HepG2 (cell line): ENCODE data around the gene ESRRG. TPM values are rescaled to one million over a fixed set of nuclear protein-coding genes. Genes with fewer than 3 reads are reported as not detected.

Experiments
- ATAC-seq: fragments of 200-7000 bp; cut with Tn5 transposase; 3 replicates; pipeline ENCODE4 v1.9.1; 2020; ENCODE audit warnings: mild to moderate bottlenecking, moderate library complexity
- BruUV-seq: library from RNA; stranded (reverse); fragments of 400-500 nt; replicated peaks from 2 replicates; lab custom pipeline; 2021; lab: Mats Ljungman, UMichigan
- CTCF ChIA-PET: fragments of 300-600 bp; formaldehyde crosslinking; extraction: SDS; loops from one replicate; lab custom pipeline; 2021; ENCODE audit warnings: low total read pairs, inconsistent platforms, low intra/inter-chr PET ratio; lab: Yijun Ruan, JAX
- POLR2A ChIA-PET: fragments of 350-600 bp; sonication (Branson Sonifier 250); formaldehyde crosslinking; loops from one replicate; lab custom pipeline; 2020; ENCODE audit warnings: antibody characterized with exemption, inconsistent platforms; lab: Yijun Ruan, JAX
- DNase-seq: peaks from one replicate; pipeline ENCODE4 v3.0.0-alpha.2; 2015; ENCODE audit warnings: low spot score
- FAIRE-seq: peaks from 3 replicates; lab custom pipeline; 2011; peaks lifted over from hg19 to GRCh38; lab: Jason Lieb, UNC
- H2AFZ ChIP-seq: one replicate; pipeline ENCODE4 v1.6.1; 2011; ENCODE audit warnings: low read length, inconsistent platforms
- H3K27ac ChIP-seq: fragments of 300-600 bp; 3 replicates; pipeline ENCODE4 v1.8.0; 2011; ENCODE audit warnings: mixed run types, mild to moderate bottlenecking, mixed read lengths, low read length, inconsistent platforms; ENCODE audit not compliant: insufficient read depth; ENCODE audit errors: extremely low read length
- H3K27me3 ChIP-seq, 2 experiments: fragments of 200-600 bp in 1 of 2; 2 replicates in 1 of 2; 3 replicates in 1 of 2; pipeline versions ENCODE4 v1.6.0 to v1.8.0; 2011; ENCODE audit warnings: low read length in 2 of 2, mild to moderate bottlenecking in 2 of 2, moderate library complexity in 2 of 2, inconsistent platforms in 1 of 2; ENCODE audit not compliant: insufficient read depth in 2 of 2, control insufficient read depth in 1 of 2
- H3K36me3 ChIP-seq, 2 experiments: fragments of 200-600 bp in 1 of 2; replicated peaks in 1 of 2; 2 replicates in 1 of 2; 3 replicates in 1 of 2; pipeline versions ENCODE4 v1.5.1 to v1.8.0; 2011; ENCODE audit warnings: low read length in 2 of 2, inconsistent platforms in 1 of 2; ENCODE audit not compliant: insufficient read depth in 2 of 2, control insufficient read depth in 1 of 2
- H3K4me1 ChIP-seq: 2 replicates; pipeline ENCODE4 v1.5.1; 2012; ENCODE audit warnings: low read length, inconsistent platforms; ENCODE audit not compliant: insufficient read depth
- H3K4me2 ChIP-seq: 2 replicates; pipeline ENCODE4 v1.6.0; 2011; ENCODE audit warnings: low read depth, low read length, inconsistent platforms
- H3K4me3 ChIP-seq, 3 experiments: fragments of 200-600 bp in 1 of 3; sonication (generic), shearing (Covaris generic) in 1 of 3; replicated peaks in 1 of 3; 2 replicates each; pipeline ENCODE4 v1.5.1; 2011 to 2016; ENCODE audit warnings: low read length in 3 of 3, inconsistent platforms in 2 of 3, low read depth in 2 of 3, mild to moderate bottlenecking in 2 of 3, control low read depth in 1 of 3, mixed read lengths in 1 of 3; ENCODE audit not compliant: insufficient read depth in 1 of 3
- H3K79me2 ChIP-seq: one replicate; pipeline ENCODE4 v1.6.1; 2011; ENCODE audit warnings: low read length, inconsistent platforms; ENCODE audit not compliant: insufficient read depth
- H3K9ac ChIP-seq: 2 replicates; pipeline ENCODE4 v1.6.0; 2011; ENCODE audit warnings: mild to moderate bottlenecking, low read depth, low read length, inconsistent platforms; ENCODE audit not compliant: insufficient read depth
- H3K9me3 ChIP-seq: 2 replicates; pipeline ENCODE4 v1.5.1; 2012; ENCODE audit warnings: mild to moderate bottlenecking, low read length
- H4K20me1 ChIP-seq: 2 replicates; pipeline ENCODE4 v1.6.0; 2011; ENCODE audit warnings: inconsistent platforms, mild to moderate bottlenecking, low read length, moderate library complexity; ENCODE audit not compliant: insufficient read depth
- ATF1 ChIP-seq: IDR thresholded peaks from 2 replicates; pipeline ENCODE4 v1.6.1; 2016; ENCODE audit warnings: mild to moderate bottlenecking, control low read depth
- ATF7-NPFF ChIP-seq: sonication (generic); formaldehyde crosslinking; IDR thresholded peaks from 2 replicates; pipeline ENCODE4 v1.8.1; 2023; ENCODE audit warnings: mild to moderate bottlenecking, low read depth, missing genetic modification reagents, moderate library complexity
- HNF4G ChIP-seq, 2 experiments: sonication (generic) in 1 of 2; formaldehyde crosslinking in 1 of 2; IDR thresholded peaks; 2 replicates each; pipeline versions ENCODE4 v1.4.0 to v1.6.1; 2011 to 2020; ENCODE audit warnings: borderline replicate concordance in 2 of 2, low read depth in 2 of 2, mild to moderate bottlenecking in 2 of 2, low read length in 1 of 2, missing genetic modification reagents in 1 of 2, moderate library complexity in 1 of 2
- MTA3 ChIP-seq: sonication (generic); formaldehyde crosslinking; IDR thresholded peaks from 2 replicates; pipeline ENCODE4 v1.4.0; 2020; ENCODE audit warnings: missing genetic modification reagents
- SP4 ChIP-seq: sonication (generic); formaldehyde crosslinking; IDR thresholded peaks from 2 replicates; pipeline ENCODE4 v1.8.1; 2023; ENCODE audit warnings: mild to moderate bottlenecking, missing genetic modification reagents
- ZBTB37 ChIP-seq: sonication (generic); formaldehyde crosslinking; IDR thresholded peaks from 2 replicates; pipeline ENCODE4 v1.4.0; 2020; ENCODE audit warnings: mild to moderate bottlenecking, missing genetic modification reagents
- ZBTB8A ChIP-seq: sonication (generic); formaldehyde crosslinking; IDR thresholded peaks from 2 replicates; pipeline ENCODE4 v1.4.0; 2020; ENCODE audit warnings: mild to moderate bottlenecking, low read depth, missing genetic modification reagents, borderline replicate concordance
- ZNF101 ChIP-seq: sonication (generic); formaldehyde crosslinking; IDR thresholded peaks from 2 replicates; pipeline ENCODE4 v1.4.0; 2020; ENCODE audit warnings: mild to moderate bottlenecking, low read depth, missing genetic modification reagents, borderline replicate concordance
- ZNF451 ChIP-seq: sonication (generic); formaldehyde crosslinking; IDR thresholded peaks from 2 replicates; pipeline ENCODE4 v1.5.0; 2020; ENCODE audit warnings: mild to moderate bottlenecking, missing genetic modification reagents
- ZNF484 ChIP-seq: sonication (generic); formaldehyde crosslinking; IDR thresholded peaks from 2 replicates; pipeline ENCODE4 v1.5.1; 2020; ENCODE audit warnings: mild to moderate bottlenecking, low read depth, missing genetic modification reagents, borderline replicate concordance
- WGBS: methylation state at CpG from one replicate; pipeline ENCODE4 v1.1.6; 2017; ENCODE audit warnings: low lambda C conversion rate; 5-methylcytosine and 5-hydroxymethylcytosine counted together
- in situ Hi-C: cut with HindIII; loops from 2 replicates; pipeline ENCODE4 v1.10.0; 2017; ENCODE audit warnings: low pct_unique_long_range_greater_than_20kb; ENCODE audit not compliant: extremely low pct_ligation_motif_present
- intact Hi-C: fragments of 100-400 bp; cut with micrococcal nuclease; formaldehyde crosslinking; loops from one replicate; pipeline ENCODE4 v1.10.0; 2022; ENCODE audit not compliant: unreplicated experiment
- polyA plus RNA-seq, 8 experiments: library from polyadenylated mRNA; depleted of rRNA in 3 of 8; stranded (reverse) in 7 of 8; unstranded in 1 of 8; fragments of >200 nt; fragmentation: Illumina TruSeq in 4 of 8; extraction: Trizol in 4 of 8; gene quantifications; 2 replicates each; pipeline versions ENCODE4 v1.2.1 to v1.2.3, GENCODE V29; 2011 to 2016; ENCODE audit warnings: low read depth in 4 of 8, missing spikeins in 1 of 8, mixed read lengths in 1 of 8; ENCODE audit not compliant: insufficient read depth in 1 of 8
- total RNA-seq, 5 experiments: library from RNA; depleted of rRNA; stranded (reverse); fragments of >200 nt; fragmentation: Illumina TruSeq; extraction: Trizol; gene quantifications; 2 replicates each; pipeline ENCODE4 v1.2.3, GENCODE V29; 2016; ENCODE audit warnings: low read depth in 1 of 5

The ESRRG gene
- total and polyA plus RNA-seq, 2 of the 13 experiments (the other 11 are each of a cell fraction or from before 2014, with no cell fraction given): not detected

- H3K4me1 ChIP-seq: peaks cover 9% of the 10 kb centered on the region; the same call in 1 of the 2 replicates
- WGBS: 11% methylated on average over 7 of the region's 7 CpGs
- no peak for ATAC-seq
- no TSS peak for BruUV-seq
- POLR2A ChIA-PET: no interaction called here
- peaks cover 0 to 3% of the 10 kb centered on the region in 2 experiments; a peak in 2 of 5 replicates for H3K27me3 ChIP-seq
- in situ Hi-C loops: no loop called here
- no peak overlapping the region for H3K27ac ChIP-seq
- no peak overlapping the region for H3K4me2 ChIP-seq
- no peak overlapping the region for H3K9ac ChIP-seq
- TF ChIP-seq ATF7-NPFF (CRISPR knock-in tag) (no peak), SP4 (CRISPR knock-in tag) (no peak), ZNF451 (CRISPR knock-in tag) (no peak), HNF4G (IDR thresholded peaks at IDR 0.05; ENCODE audit: borderline replicate concordance, low read depth, low read length) (no peak), HNF4G (CRISPR knock-in tag; IDR thresholded peaks at IDR 0.05; ENCODE audit: borderline replicate concordance, low read depth) (no peak), ATF1 (CRISPR knock-in tag) (no peak), ZBTB37 (CRISPR knock-in tag) (no peak), ZNF484 (CRISPR knock-in tag) (no peak), ZBTB8A (CRISPR knock-in tag) (no peak), MTA3 (CRISPR knock-in tag) (no peak), ZNF101 (CRISPR knock-in tag) (no peak)
- TF ChIP-seq, all 625 proteins: peak for 0
- CTCF ChIA-PET: no interaction called here
- Histone ChIP-seq H3K79me2 (no peaks in the 10 kb centered on the region), H3K4me3 (no peak overlapping the region), H2AFZ (no peak overlapping the region), H3K9me3 (no peaks in the 10 kb centered on the region), H4K20me1 (no peaks in the 10 kb centered on the region), H3K36me3 (no peaks in the 10 kb centered on the region)
- FAIRE-seq: no peak
- DNase-seq: no peak
- intact Hi-C loops: no loop called here
Measured at GRCh38 chr1:216596281-216596862, 126.9 kb downstream of the ESRRG start.
